ENCODE data around the gene KLRC1. TPM values are rescaled to one million over a fixed set of nuclear protein-coding genes. Genes with fewer than 3 reads are reported as not detected.
"Not testable (repeated sequence)": the region's sequence is repeated elsewhere in the genome, so short reads cannot be mapped to it uniquely, and the experiment has no call there.

KLRC1 gene
- total RNA-seq, 1 donor from 2014 or later: not detected

GRCh38 chr12:10424260-10424899, 28.8 kb downstream of the KLRC1 start:
- not testable (repeated sequence) for DNase-seq (ENCODE audit: extremely low read depth, low read depth, low spot score)

- not testable (repeated sequence) for DNase-seq (ENCODE audit: extremely low read depth, low read depth, low spot score)
These were observed 31.0 kb downstream of the KLRC1 start for GRCh38 chr12:10422159-10422558.

DNA sequence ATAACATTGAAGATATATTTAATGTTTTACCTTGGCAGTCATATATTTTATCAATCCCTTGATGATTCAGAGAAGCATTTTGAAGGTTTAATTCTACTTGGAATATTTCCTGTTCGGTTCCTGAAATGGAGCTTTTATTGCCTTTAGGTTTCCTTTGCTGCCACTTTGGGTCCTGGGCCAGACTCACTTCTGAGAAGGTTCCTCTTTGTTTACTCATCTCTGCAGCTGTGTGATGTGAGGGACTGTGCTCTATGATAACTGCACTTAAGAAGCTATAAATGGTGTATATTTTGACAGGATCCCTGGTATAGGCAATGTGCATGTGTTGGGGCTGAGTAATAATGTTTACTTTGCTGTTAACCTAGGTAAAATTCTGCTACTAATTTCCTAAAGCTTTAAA, 32.8 kb downstream of the KLRC1 start, which contains the start of gene KLRC3:
TSS of gene KLRC3 (minus strand) at position 262 of the 400 bp plus-strand sequence. CDS start at position 217, 45 bp downstream.
- DNase-seq (ENCODE audit: extremely low read depth, low read depth, low spot score): not testable (repeated sequence)

GRCh38 chr12:10409392-10409791, 43.8 kb downstream of the KLRC1 start, which contains the start of gene KLRC4:
TSS of gene KLRC4 (minus strand) at chr12:10409757. CDS start at chr12:10409575, 182 bp downstream.
- no peak for DNase-seq (ENCODE audit: extremely low read depth, low read depth, low spot score)

GRCh38 chr12:10408842-10409241, 44.3 kb downstream of the KLRC1 start:
- DNase-seq (ENCODE audit: extremely low read depth, low read depth, low spot score): no peak

- DNase-seq (ENCODE audit: extremely low read depth, low read depth, low spot score): no peak
These were observed 46.5 kb downstream of the KLRC1 start for GRCh38 chr12:10406725-10407124.

DNA sequence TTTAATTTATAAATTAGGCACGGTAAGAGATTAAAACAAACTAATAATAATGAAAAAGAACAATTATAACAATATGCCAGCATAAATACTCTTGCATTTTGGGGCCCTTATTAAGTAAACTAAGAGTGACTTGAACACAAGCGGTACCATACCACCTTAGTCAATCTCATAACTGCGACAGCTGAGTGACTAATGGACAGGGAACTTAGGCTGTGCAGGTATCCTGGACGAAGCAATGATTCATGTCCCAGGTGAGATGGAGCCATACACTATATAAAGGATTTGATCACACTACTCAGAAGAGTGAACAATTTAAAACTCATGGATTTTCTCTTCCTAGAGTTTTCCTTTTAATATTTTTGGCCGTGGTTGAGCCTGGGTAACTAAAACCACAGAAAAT, 47.9 kb downstream of the KLRC1 start:
- no peak for DNase-seq (ENCODE audit: extremely low read depth, low read depth, low spot score)

DNA sequence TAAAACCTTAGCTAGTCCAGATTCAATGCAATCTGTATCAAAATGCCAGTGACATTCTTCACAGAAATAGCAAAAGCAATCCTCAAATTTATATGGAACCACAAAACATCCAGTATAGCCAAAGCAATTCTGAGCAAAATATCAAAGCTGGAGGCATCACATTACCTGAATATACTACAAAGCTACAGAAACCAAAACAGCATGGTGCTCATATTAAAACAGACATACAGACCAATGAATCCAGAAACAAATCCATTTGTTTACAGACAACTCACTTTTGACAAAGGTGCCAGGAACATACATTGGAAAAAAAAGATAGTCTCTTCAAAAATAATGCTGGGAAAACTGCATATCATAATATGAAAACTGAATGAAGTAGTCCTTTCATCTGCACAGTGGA, 48.4 kb downstream of the KLRC1 start:
- DNase-seq (ENCODE audit: extremely low read depth, low read depth, low spot score): no peak

- no peak for DNase-seq (ENCODE audit: extremely low read depth, low read depth, low spot score)
These were observed 52.3 kb downstream of the KLRC1 start for GRCh38 chr12:10400829-10401228.

- no peak for DNase-seq (ENCODE audit: extremely low read depth, low read depth, low spot score)
These were observed 55.0 kb downstream of the KLRC1 start for GRCh38 chr12:10398168-10398567.

DNA sequence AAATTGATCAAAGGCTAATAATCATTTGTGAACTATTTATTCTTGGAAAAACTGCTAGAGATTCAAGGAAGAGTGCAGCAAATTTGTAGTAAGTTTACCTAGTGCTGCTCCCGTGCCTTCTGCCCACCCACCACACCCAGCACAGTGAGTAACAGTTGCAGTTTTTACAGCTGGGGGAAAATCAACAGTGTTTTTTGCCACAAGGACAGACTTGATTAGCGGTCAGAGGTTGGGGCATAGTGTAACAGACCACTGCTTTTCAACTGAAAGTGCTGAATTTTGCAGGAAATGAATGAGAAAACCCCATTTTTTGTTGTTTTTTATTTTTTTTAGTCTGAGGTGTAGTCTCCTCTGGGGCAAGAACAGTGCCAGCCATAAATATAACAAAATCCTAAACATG, 55.9 kb downstream of the KLRC1 start:
- DNase-seq (ENCODE audit: extremely low read depth, low read depth, low spot score): no peak

DNA sequence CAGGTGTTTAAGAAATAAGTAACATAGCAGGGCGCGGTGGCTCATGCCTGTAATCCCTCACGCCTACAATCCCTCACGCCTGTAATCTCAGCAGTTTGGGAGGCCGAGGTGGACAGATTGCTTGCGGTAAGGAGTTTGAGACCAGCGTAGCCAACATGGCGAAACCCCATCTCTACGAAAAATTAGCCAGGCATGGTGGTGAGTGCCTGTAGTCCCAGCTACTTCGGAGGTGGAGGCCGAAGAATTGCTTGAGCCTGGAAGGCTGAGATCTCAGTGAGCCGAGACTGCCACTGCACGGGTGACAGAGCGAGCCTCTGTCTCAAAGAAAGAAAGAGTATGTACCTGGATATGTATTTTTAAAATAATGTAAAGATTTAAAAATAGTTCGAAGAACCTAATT, 57.0 kb downstream of the KLRC1 start:
- not testable (repeated sequence) for DNase-seq (ENCODE audit: extremely low read depth, low read depth, low spot score)

Other genes starting within 250 kb of the KLRC1 start
- gene GABARAPL1, start 240.5 kb downstream of the KLRC1 start, total RNA-seq: 55.5 TPM in 2 replicates
- gene KLRD1, start 145.5 kb downstream of the KLRC1 start, total RNA-seq: 0.05 and 0.06 TPM in 2 replicates
- not detected in 2 replicates for gene KLRK1, start 63.3 kb downstream of the KLRC1 start, total RNA-seq
- not detected in 2 replicates for gene KLRC4, start 43.6 kb downstream of the KLRC1 start, total RNA-seq
- not detected in 2 replicates for gene KLRC3, start 32.8 kb downstream of the KLRC1 start, total RNA-seq
- gene KLRC2, start 17.4 kb downstream of the KLRC1 start, total RNA-seq: not detected in 2 replicates
- gene EIF2S3B, start 52.5 kb upstream of the KLRC1 start, total RNA-seq: 0.35 and 2.3 TPM in 2 replicates
- gene MAGOHB, start 160.2 kb upstream of the KLRC1 start, total RNA-seq: 8.7 and 19.7 TPM in 2 replicates
- 1.5 and 1.7 TPM in 2 replicates for gene STYK1, start 220.7 kb upstream of the KLRC1 start, total RNA-seq

Data from glomerular endothelial cell (primary cell).